Endothelial cell of umbilical vein (primary cell): ENCODE results near the gene GNA12. TPM values are rescaled to one million over a fixed set of nuclear protein-coding genes. Genes with fewer than 3 reads are reported as not detected.

ENCODE experiments used
- BruUV-seq: library from RNA; stranded (reverse); fragments of 400-500 nt; replicated peaks from 2 replicates; lab custom pipeline; 2021; lab: Mats Ljungman, UMichigan
- CTCF ChIA-PET: fragments of 300-600, 350-600 bp; sonication (Branson Sonifier 250); formaldehyde crosslinking; loops from one replicate; lab custom pipeline; 2021; ENCODE audit warnings: antibody characterized with exemption, inconsistent platforms; lab: Charles Lee
- POLR2A ChIA-PET: fragments of 300-600, 350-600 bp; sonication (Branson Sonifier 250); formaldehyde crosslinking; loops from one replicate; lab custom pipeline; 2021; ENCODE audit warnings: antibody characterized with exemption, inconsistent platforms; lab: Charles Lee
- DNase-seq: peaks from one replicate; pipeline ENCODE4 v3.0.0-alpha.2; 2011; ENCODE audit warnings: low read depth, low spot score
- FAIRE-seq: peaks from 2 replicates; lab custom pipeline; 2011; peaks lifted over from hg19 to GRCh38; lab: Jason Lieb, UNC
- H2AFZ ChIP-seq: 2 replicates; pipeline ENCODE4 v1.6.0; 2012; ENCODE audit warnings: low read depth, low read length, control low read depth, inconsistent platforms
- H3K27ac ChIP-seq: 2 replicates; pipeline ENCODE4 v1.5.1; 2011; ENCODE audit warnings: low read depth, mild to moderate bottlenecking, control low read depth, low read length, moderate library complexity; ENCODE audit not compliant: insufficient read depth
- H3K27me3 ChIP-seq, 2 experiments: 2 replicates each; pipeline versions ENCODE4 v1.6.0 to v1.6.1; 2011; ENCODE audit warnings: low read length in 2 of 2, mixed read lengths in 1 of 2; ENCODE audit not compliant: control insufficient read depth in 2 of 2, insufficient read depth in 2 of 2
- H3K36me3 ChIP-seq, 2 experiments: 2 replicates in 1 of 2; 3 replicates in 1 of 2; pipeline ENCODE4 v1.5.1; 2011; ENCODE audit warnings: low read length in 2 of 2, mild to moderate bottlenecking in 1 of 2, moderate library complexity in 1 of 2; ENCODE audit not compliant: control insufficient read depth in 2 of 2, insufficient read depth in 2 of 2; ENCODE audit errors: extremely low read depth in 1 of 2
- H3K4me1 ChIP-seq: 3 replicates; pipeline ENCODE4 v1.5.1; 2011; ENCODE audit warnings: mild to moderate bottlenecking, low read length; ENCODE audit not compliant: control insufficient read depth, insufficient read depth; ENCODE audit errors: extremely low read depth
- H3K4me2 ChIP-seq: 2 replicates; pipeline ENCODE4 v1.6.1; 2011; ENCODE audit warnings: low read length, control low read depth, mixed read lengths; ENCODE audit not compliant: insufficient read depth
- H3K4me3 ChIP-seq, 3 experiments: fragments of 200-600 bp in 1 of 3; sonication (generic), shearing (Covaris generic) in 1 of 3; replicated peaks in 1 of 3; 2 replicates each; pipeline ENCODE4 v1.5.1; 2011 to 2016; ENCODE audit warnings: control low read depth in 3 of 3, low read length in 3 of 3, mild to moderate bottlenecking in 2 of 3, inconsistent platforms in 1 of 3, low read depth in 1 of 3, moderate library complexity in 1 of 3; ENCODE audit not compliant: insufficient read depth in 1 of 3
- H3K79me2 ChIP-seq: 2 replicates; pipeline ENCODE4 v1.6.0; 2012; ENCODE audit warnings: low read length, inconsistent platforms; ENCODE audit not compliant: control insufficient read depth, insufficient read depth
- H3K9ac ChIP-seq: replicated peaks from 2 replicates; pipeline ENCODE3; 2011; ENCODE audit warnings: low read length, control low read depth; ENCODE audit not compliant: insufficient read depth; ENCODE audit errors: extremely low read depth
- H3K9me1 ChIP-seq: replicated peaks from 3 replicates; pipeline ENCODE4 v1.6.0; 2011; ENCODE audit warnings: mild to moderate bottlenecking, low read length; ENCODE audit not compliant: control insufficient read depth, insufficient read depth; ENCODE audit errors: extremely low read depth
- H3K9me3 ChIP-seq: replicated peaks from 2 replicates; pipeline ENCODE4 v1.5.1; 2012; ENCODE audit warnings: low read length, inconsistent platforms; ENCODE audit not compliant: control insufficient read depth, insufficient read depth
- H4K20me1 ChIP-seq: replicated peaks from 2 replicates; pipeline ENCODE3; 2011; ENCODE audit warnings: mild to moderate bottlenecking, low read length; ENCODE audit not compliant: control insufficient read depth, insufficient read depth; ENCODE audit errors: extremely low read depth
- CTCF ChIP-seq, 2 donors: IDR thresholded peaks; 1 replicate in 1 of 2; 2 replicates in 1 of 2; pipeline ENCODE4 v1.5.1; 2011; ENCODE audit warnings: low read length in 2 of 2, mild to moderate bottlenecking in 2 of 2, moderate library complexity in 2 of 2, control low read depth in 1 of 2, inconsistent platforms in 1 of 2, low read depth in 1 of 2; ENCODE audit not compliant: insufficient read depth in 1 of 2; ENCODE audit errors: extremely low read depth in 1 of 2
- FOS ChIP-seq: IDR thresholded peaks from 2 replicates; pipeline ENCODE4 v1.6.1; 2011; ENCODE audit warnings: mild to moderate bottlenecking, low read length, moderate library complexity, borderline replicate concordance; ENCODE audit not compliant: insufficient read depth
- GATA2 ChIP-seq: IDR thresholded peaks from 2 replicates; pipeline ENCODE4 v1.7.0; 2011; ENCODE audit warnings: low read depth, mild to moderate bottlenecking, moderate library complexity, mixed read lengths, low read length; ENCODE audit not compliant: insufficient read length, insufficient read depth
- JUN ChIP-seq: IDR thresholded peaks from 2 replicates; pipeline ENCODE4 v1.6.1; 2011; ENCODE audit warnings: borderline replicate concordance, low read depth; ENCODE audit not compliant: insufficient read length, insufficient read depth
- MYC ChIP-seq: IDR thresholded peaks from one replicate; pipeline ENCODE4 v1.6.1; 2011; ENCODE audit warnings: mild to moderate bottlenecking, low read depth, low read length
- POLR2A ChIP-seq: IDR thresholded peaks from 2 replicates; pipeline ENCODE4 v1.6.1; 2012; ENCODE audit warnings: low read depth, mild to moderate bottlenecking, control low read depth, low read length
- POLR2AphosphoS5 ChIP-seq: IDR thresholded peaks from 2 replicates; pipeline ENCODE4 v1.6.1; 2012; ENCODE audit warnings: low read depth, mild to moderate bottlenecking, control low read depth, low read length, moderate library complexity; ENCODE audit not compliant: insufficient read depth
- dilution Hi-C: fragments of 300-500 bp; cut with MboI; formaldehyde crosslinking; loops from one replicate; pipeline ENCODE4 v1.15.0; 2019; ENCODE audit warnings: low sequenced_read_pairs; ENCODE audit not compliant: extremely low pct_ligation_motif_present
- intact Hi-C: fragments of 100-400 bp; cut with micrococcal nuclease; formaldehyde crosslinking; loops from one replicate; pipeline ENCODE4 v1.10.0; 2022
- polyA plus RNA-seq, 4 experiments: library from polyadenylated mRNA; depleted of rRNA in 3 of 4; stranded (reverse) in 3 of 4; unstranded in 1 of 4; fragments of >200 nt; gene quantifications; 2 replicates each; pipeline versions ENCODE4 v1.2.1 to v1.2.3, GENCODE V29; 2011 to 2012; ENCODE audit warnings: missing spikeins in 1 of 4
- total RNA-seq: library from RNA; stranded (reverse); gene quantifications from 2 replicates; pipeline ENCODE4 v1.2.3, GENCODE V29; 2021

The GNA12 gene
- total and polyA plus RNA-seq, 2 donors (not counting 3 experiments of a cell fraction or from before 2014, with no cell fraction given): 63.0 to 75.1 TPM

GRCh38 chr7:2774935-2775334 lies 69.2 kb downstream of the GNA12 start:
- H4K20me1 ChIP-seq: no peaks in the 10 kb centered on the region
- dilution Hi-C loops (no loop called here), intact Hi-C loops (no loop called here)
- no TSS peak for BruUV-seq
- H2AFZ ChIP-seq: no peak overlapping the region
- CTCF ChIA-PET: interaction anchor here (1.7 kb wide), 1 partner anchor 11 kb away, joined by 5 read pairs; no protein-coding TSS in a partner anchor
- no peaks in the 10 kb centered on the region for H3K4me1 ChIP-seq
- H3K9ac ChIP-seq: no peak overlapping the region
- FAIRE-seq (no peak), DNase-seq (no peak)
- POLR2A ChIA-PET: no interaction called here
- H3K4me3 ChIP-seq: no peak overlapping the region
- no peak overlapping the region for H3K27ac ChIP-seq
- H3K36me3 ChIP-seq: peaks cover 0 to 6% of the 10 kb centered on the region in 2 experiments
- H3K9me3 ChIP-seq: no peaks in the 10 kb centered on the region
- no peaks in the 10 kb centered on the region for H3K79me2 ChIP-seq
- TF ChIP-seq CTCF (IDR thresholded peaks at IDR 0.05; ENCODE audit: extremely low read depth in 1 of 2, insufficient read depth in 1 of 2, low read depth in 1 of 2, low read length in 2 of 2) (no peak), JUN (no peak), POLR2AphosphoS5 (no peak), MYC (no peak), GATA2 (no peak), FOS (no peak), POLR2A (no peak)
- H3K9me1 ChIP-seq: no peaks in the 10 kb centered on the region
- H3K4me2 ChIP-seq: no peak overlapping the region
- no peaks in the 10 kb centered on the region for H3K27me3 ChIP-seq
